ENCODE measurements around the gene MCF2L2.

Gene MCF2L2

GRCh38 chr3:183275937-183276336 lies 152.5 kb downstream of the MCF2L2 start:
- TF ChIP-seq FOXP2 (optimal IDR thresholded peaks at IDR 0.05; ENCODE audit: borderline replicate concordance, extremely low read depth, extremely low read length, insufficient read depth), result no peak
- no peak for TF ChIP-seq SIN3A (IDR thresholded peaks at IDR 0.05; ENCODE audit: borderline replicate concordance, insufficient read depth, low read length)
- TF ChIP-seq POLR2AphosphoS5 (IDR thresholded peaks at IDR 0.05; ENCODE audit: low read depth, low read length), result no peak
- TF ChIP-seq TAF1 (IDR thresholded peaks at IDR 0.05; ENCODE audit: borderline replicate concordance, insufficient read depth, low read length), result no peak
- no peak for TF ChIP-seq REST (IDR thresholded peaks at IDR 0.05; ENCODE audit: insufficient read depth in 1 of 2, low read depth in 2 of 2, low read length in 2 of 2)

GRCh38 chr3:183275418-183275817 lies 153.0 kb downstream of the MCF2L2 start:
- no peak for TF ChIP-seq REST (IDR thresholded peaks at IDR 0.05; ENCODE audit: insufficient read depth in 1 of 2, low read depth in 2 of 2, low read length in 2 of 2)
- TF ChIP-seq POLR2AphosphoS5 (IDR thresholded peaks at IDR 0.05; ENCODE audit: low read depth, low read length), result no peak
- TF ChIP-seq SIN3A (IDR thresholded peaks at IDR 0.05; ENCODE audit: borderline replicate concordance, insufficient read depth, low read length), result no peak
- TF ChIP-seq TAF1 (IDR thresholded peaks at IDR 0.05; ENCODE audit: borderline replicate concordance, insufficient read depth, low read length), result no peak
- no peak for TF ChIP-seq FOXP2 (optimal IDR thresholded peaks at IDR 0.05; ENCODE audit: borderline replicate concordance, extremely low read depth, extremely low read length, insufficient read depth)

- TF ChIP-seq POLR2AphosphoS5 (IDR thresholded peaks at IDR 0.05; ENCODE audit: low read depth, low read length), result no peak
- no peak for TF ChIP-seq FOXP2 (optimal IDR thresholded peaks at IDR 0.05; ENCODE audit: borderline replicate concordance, extremely low read depth, extremely low read length, insufficient read depth)
- TF ChIP-seq REST (IDR thresholded peaks at IDR 0.05; ENCODE audit: insufficient read depth in 1 of 2, low read depth in 2 of 2, low read length in 2 of 2), result no peak
Measured at GRCh38 chr3:183274609-183275008, 153.8 kb downstream of the MCF2L2 start.

- no peak for TF ChIP-seq POLR2AphosphoS5 (IDR thresholded peaks at IDR 0.05; ENCODE audit: low read depth, low read length)
- no peak for TF ChIP-seq REST (IDR thresholded peaks at IDR 0.05; ENCODE audit: insufficient read depth in 1 of 2, low read depth in 2 of 2, low read length in 2 of 2)
- TF ChIP-seq FOXP2 (optimal IDR thresholded peaks at IDR 0.05; ENCODE audit: borderline replicate concordance, extremely low read depth, extremely low read length, insufficient read depth), result no peak
- no peak for TF ChIP-seq TAF1 (IDR thresholded peaks at IDR 0.05; ENCODE audit: borderline replicate concordance, insufficient read depth, low read length)
- no peak for TF ChIP-seq SIN3A (IDR thresholded peaks at IDR 0.05; ENCODE audit: borderline replicate concordance, insufficient read depth, low read length)
Measured at GRCh38 chr3:183272791-183273190, 155.6 kb downstream of the MCF2L2 start.

- TF ChIP-seq SIN3A (IDR thresholded peaks at IDR 0.05; ENCODE audit: borderline replicate concordance, insufficient read depth, low read length) (no peak), TAF1 (IDR thresholded peaks at IDR 0.05; ENCODE audit: borderline replicate concordance, insufficient read depth, low read length) (no peak), REST (IDR thresholded peaks at IDR 0.05; ENCODE audit: insufficient read depth in 1 of 2, low read depth in 2 of 2, low read length in 2 of 2) (no peak), FOXP2 (optimal IDR thresholded peaks at IDR 0.05; ENCODE audit: borderline replicate concordance, extremely low read depth, extremely low read length, insufficient read depth) (no peak), POLR2AphosphoS5 (IDR thresholded peaks at IDR 0.05; ENCODE audit: low read depth, low read length) (no peak)
Measured at GRCh38 chr3:183272142-183272541, 156.3 kb downstream of the MCF2L2 start.

Data from PFSK-1 (cell line).